ENCODE results near the gene ITGA2B.

DNA sequence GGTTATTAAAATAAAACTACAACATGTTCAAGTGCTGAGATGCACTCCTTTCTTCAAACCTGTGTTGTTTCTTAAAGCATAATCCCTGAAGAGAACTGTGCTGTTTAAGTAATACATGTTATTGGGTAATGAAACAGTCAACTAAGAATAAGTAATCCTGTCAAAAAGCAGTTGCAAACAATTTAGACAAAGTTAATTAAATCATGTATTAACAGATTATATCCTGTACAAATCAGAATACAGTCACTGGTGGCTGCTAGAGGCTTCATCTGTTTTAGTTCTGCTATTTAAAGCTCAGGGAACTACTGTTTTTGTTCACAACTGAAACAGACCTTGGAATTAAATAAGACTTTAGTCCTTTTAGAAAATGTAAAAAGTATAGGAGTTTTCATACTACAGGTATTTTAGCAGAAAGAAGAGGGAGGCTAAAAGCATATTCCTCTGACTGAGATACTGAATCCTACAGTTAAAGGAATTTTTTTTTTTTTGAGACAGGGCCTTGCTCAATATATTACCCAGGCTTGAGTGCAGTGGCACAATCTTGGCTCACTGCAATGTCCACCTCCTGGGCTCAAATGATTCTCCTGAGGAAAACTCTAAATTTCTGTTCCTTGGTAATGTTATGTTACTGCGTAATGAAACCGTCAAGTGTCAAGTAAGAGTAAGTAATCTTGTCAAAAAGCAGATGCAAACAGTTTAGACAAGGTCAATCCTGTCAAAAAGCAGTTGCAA lies 27.3 kb upstream of the ITGA2B start:
- TF ChIP-seq EZH2 (IDR thresholded peaks at IDR 0.05; ENCODE audit: insufficient read depth, poor library complexity, severe bottlenecking) (no peak), EZH2phosphoT487 (IDR thresholded peaks at IDR 0.05; ENCODE audit: insufficient read depth, low read depth) (no peak)

Measured in GM23248 (cell line).